Tibial nerve (tissue), 4 donors: ENCODE results near the gene MOB2. TPM values are rescaled to one million over a fixed set of nuclear protein-coding genes. Genes with fewer than 3 reads are reported as not detected.

Experiments
- DNase-seq, 2 donors: peaks; one replicate each; pipeline ENCODE4 v3.0.0-alpha.2; 2019; ENCODE audit warnings: low spot score in 2 of 2
- H3K27ac ChIP-seq, 4 donors: fragments of 200-600 bp; sonication (generic) in 3 of 4; one replicate each; pipeline ENCODE4 v1.5.1; 2017 to 2019; ENCODE audit warnings: mild to moderate bottlenecking in 1 of 4
- H3K27me3 ChIP-seq, 2 donors: fragments of 200-600 bp; sonication (generic) in 1 of 2; one replicate each; pipeline versions ENCODE4 v1.5.1 to v1.6.0; 2017 to 2019
- H3K36me3 ChIP-seq, 3 donors: fragments of 200-600 bp; sonication (generic); one replicate each; pipeline ENCODE4 v1.5.1; 2018 to 2019
- H3K4me1 ChIP-seq, 4 donors: fragments of 200-600 bp; sonication (generic) in 3 of 4; one replicate each; pipeline ENCODE4 v1.5.1; 2017 to 2019
- H3K4me3 ChIP-seq, 4 donors: fragments of 200-600 bp; sonication (generic) in 3 of 4; one replicate each; pipeline ENCODE4 v1.5.1; 2017 to 2019; ENCODE audit warnings: mild to moderate bottlenecking in 1 of 4, moderate library complexity in 1 of 4
- H3K9me3 ChIP-seq, 4 donors: fragments of 200-600 bp; sonication (generic) in 3 of 4; one replicate each; pipeline ENCODE4 v1.5.1; 2017 to 2019
- CTCF ChIP-seq, 5 experiments: fragments of 200-600 bp in 3 of 5; fragments of 450-650 bp in 2 of 5; sonication (generic) in 3 of 5; IDR thresholded peaks; one replicate each; pipeline ENCODE4 v1.5.1; 2016 to 2019; ENCODE audit warnings: antibody characterized with exemption in 5 of 5, mild to moderate bottlenecking in 3 of 5, moderate library complexity in 2 of 5
- EP300 ChIP-seq, 2 donors: sonication (generic); formaldehyde crosslinking; IDR thresholded peaks; one replicate each; pipeline ENCODE4 v1.6.1; 2017; ENCODE audit warnings: antibody characterized with exemption in 2 of 2, mild to moderate bottlenecking in 1 of 2
- POLR2A ChIP-seq, 2 donors: fragments of 450-650 bp; IDR thresholded peaks; one replicate each; pipeline ENCODE4 v1.6.1; 2017; ENCODE audit warnings: antibody characterized with exemption in 2 of 2, mild to moderate bottlenecking in 2 of 2, moderate library complexity in 2 of 2
- WGBS, 2 donors: methylation state at CpG; one replicate each; pipeline ENCODE4 v1.1.5; 2018; 5-methylcytosine and 5-hydroxymethylcytosine counted together
- total RNA-seq, 4 donors: library from RNA; depleted of rRNA; stranded (reverse); fragments of >200 nt; gene quantifications; one replicate each; pipeline ENCODE4 v1.1.0, GENCODE V29; 2016

MOB2 gene
- total RNA-seq, 4 donors from 2014 or later, result 42.3 to 55.1 (median 46.9) TPM

GRCh38 chr11:1455032-1455762, 31.4 kb downstream of the MOB2 start:
- H3K36me3 ChIP-seq, result no peaks in the 10 kb centered on the region
- no peak overlapping the region for H3K4me3 ChIP-seq
- peak overlapping the region in 1 of 4 donors; percentile 11 for H3K27ac ChIP-seq
- TF ChIP-seq EP300 (IDR thresholded peaks at IDR 0.05) (no peak), CTCF (IDR thresholded peaks at IDR 0.05) (no peak), POLR2A (IDR thresholded peaks at IDR 0.05) (no peak)
- H3K27me3 ChIP-seq, result no peaks in the 10 kb centered on the region
- no peaks in the 10 kb centered on the region for H3K9me3 ChIP-seq
- peaks cover 0 to 32% (median 20%) of the 10 kb centered on the region in 4 donors for H3K4me1 ChIP-seq
- DNase-seq, result no peak
- WGBS, 2 donors, result 78 to 79% methylated on average over 19 to 23 of the region's 24 CpGs

GRCh38 chr11:1454576-1454975, 32.0 kb downstream of the MOB2 start:
- no peak for DNase-seq
- 66 to 70% methylated on average over 13 to 21 of the region's 21 CpGs for WGBS, 2 donors

GRCh38 chr11:1453611-1454034, 33.0 kb downstream of the MOB2 start:
- Histone ChIP-seq H3K4me1 (peaks cover 0 to 20% (median 9%) of the 10 kb centered on the region in 4 donors), H3K27ac (no peak overlapping the region), H3K4me3 (no peak overlapping the region), H3K9me3 (no peaks in the 10 kb centered on the region), H3K27me3 (no peaks in the 10 kb centered on the region), H3K36me3 (no peaks in the 10 kb centered on the region)
- DNase-seq, result no peak
- TF ChIP-seq POLR2A (IDR thresholded peaks at IDR 0.05) (no peak), CTCF (IDR thresholded peaks at IDR 0.05) (peak in 3 of 5 experiments; percentile 4 to 11 (median 11))
- 38 to 41% methylated on average over 7 to 14 of the region's 17 CpGs for WGBS, 2 donors

More at GRCh38 chr11:1454576-1454975, 32.0 kb downstream of the MOB2 start:
- TF ChIP-seq POLR2A (IDR thresholded peaks at IDR 0.05) (no peak), CTCF (IDR thresholded peaks at IDR 0.05) (no peak), EP300 (IDR thresholded peaks at IDR 0.05) (no peak)
- Histone ChIP-seq H3K9me3 (no peaks in the 10 kb centered on the region), H3K36me3 (no peaks in the 10 kb centered on the region), H3K4me3 (no peak overlapping the region), H3K4me1 (peaks cover 0 to 26% (median 17%) of the 10 kb centered on the region in 4 donors), H3K27me3 (no peaks in the 10 kb centered on the region), H3K27ac (no peak overlapping the region)

GRCh38 chr11:1452744-1453143, 33.8 kb downstream of the MOB2 start:
- no peak overlapping the region for H3K27ac ChIP-seq
- 70 to 85% methylated on average over 7 of the region's 13 CpGs for WGBS, 2 donors
- no peaks in the 10 kb centered on the region for H3K9me3 ChIP-seq
- no peaks in the 10 kb centered on the region for H3K27me3 ChIP-seq
- H3K4me3 ChIP-seq, result no peak overlapping the region
- DNase-seq, result no peak
- no peaks in the 10 kb centered on the region for H3K36me3 ChIP-seq
- peaks cover 0 to 11% (median under 1%) of the 10 kb centered on the region in 4 donors for H3K4me1 ChIP-seq
- TF ChIP-seq CTCF (IDR thresholded peaks at IDR 0.05), result no peak
- TF ChIP-seq EP300 (IDR thresholded peaks at IDR 0.05), result no peak
- no peak for TF ChIP-seq POLR2A (IDR thresholded peaks at IDR 0.05)

- no peak overlapping the region for H3K27ac ChIP-seq
- no peaks in the 10 kb centered on the region for H3K27me3 ChIP-seq
- no peak for DNase-seq
- no peaks in the 10 kb centered on the region for H3K9me3 ChIP-seq
- no peak overlapping the region for H3K4me3 ChIP-seq
- no peak for TF ChIP-seq CTCF (IDR thresholded peaks at IDR 0.05)
- no peak for TF ChIP-seq EP300 (IDR thresholded peaks at IDR 0.05)
- TF ChIP-seq POLR2A (IDR thresholded peaks at IDR 0.05), result no peak
- H3K36me3 ChIP-seq, result no peaks in the 10 kb centered on the region
- WGBS, 2 donors, result 82 to 87% methylated on average over 21 to 25 of the region's 27 CpGs
- H3K4me1 ChIP-seq, result peaks cover 0 to 4% (median 0%) of the 10 kb centered on the region in 4 donors
These were observed 34.7 kb downstream of the MOB2 start for GRCh38 chr11:1451781-1452470.
